Myometrial cell (primary cell): ENCODE results near the gene MBOAT1. TPM values are rescaled to one million over a fixed set of nuclear protein-coding genes. Genes with fewer than 3 reads are reported as not detected.

Experiments used
- total RNA-seq: library from RNA; depleted of rRNA; stranded (reverse); fragments of >200 nt; gene quantifications from 2 replicates; pipeline ENCODE4 v1.2.3, GENCODE V29; 2015

The MBOAT1 gene
- 11.0 and 12.7 TPM in 2 replicates for total RNA-seq

DNA sequence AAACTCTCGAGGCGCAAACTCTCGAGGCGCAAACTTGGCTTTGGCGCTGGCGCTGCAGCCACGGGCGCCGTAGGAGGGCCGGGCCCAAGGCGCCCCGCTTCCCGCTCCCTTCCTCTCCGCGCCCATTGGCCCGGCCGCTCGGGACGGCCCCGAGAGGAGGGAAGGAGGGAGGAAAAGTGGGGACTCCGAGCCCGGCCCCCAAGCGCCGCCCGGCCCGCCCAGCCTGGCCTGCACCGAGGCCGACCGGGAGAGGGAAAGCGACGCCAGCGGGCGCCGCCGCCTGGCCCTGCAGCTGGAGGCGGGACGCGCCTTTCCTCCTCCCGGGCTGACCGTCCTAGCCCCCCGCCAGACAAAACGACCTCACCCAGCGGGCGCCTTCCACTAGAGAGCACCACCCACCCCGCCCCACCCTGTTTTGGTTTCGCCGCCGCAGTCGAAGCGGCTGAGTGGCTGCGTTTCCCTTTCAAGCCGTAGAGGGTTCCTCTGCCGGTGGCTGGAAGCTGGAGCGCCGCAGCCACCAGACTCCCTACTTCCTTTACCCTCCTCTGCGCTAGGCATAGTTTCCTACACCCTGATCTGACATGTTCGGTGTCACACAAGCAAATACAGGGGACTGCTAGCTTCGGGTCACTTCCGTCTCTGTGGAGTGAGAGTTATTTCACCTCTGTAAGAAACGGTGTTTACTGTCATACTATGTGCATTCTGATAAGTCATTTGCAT lies at the start of gene MBOAT1:
MBOAT1 (minus strand) TSS at position 78 of the 720 bp plus-strand sequence. CDS start 235 bp downstream, outside the sequence.

Other genes with a start within 250 kb of the MBOAT1 start
- 2.3 and 2.9 TPM in 2 replicates for gene E2F3, start 189.4 kb upstream of the MBOAT1 start, total RNA-seq